Stimulated activated naive CD8-positive, alpha-beta T cell treated with anti-CD3 and anti-CD28 coated beads, Interleukin-15, Interleukin-2, amounts not matched to agents 100 ng/mL and 50 ng/mL, for 24 hours (primary cell): Measurements from ENCODE around the gene KRTAP5-2.

ENCODE experiments used
- H3K27ac Mint-ChIP-seq: one replicate; pipeline ENCODE4 v1.8.0; 2021; ENCODE audit warnings: mild to moderate bottlenecking, mixed read lengths
- H3K27me3 Mint-ChIP-seq: one replicate; pipeline ENCODE4 v1.8.0; 2021; ENCODE audit warnings: mixed read lengths
- H3K36me3 Mint-ChIP-seq: one replicate; pipeline ENCODE4 v1.8.0; 2021; ENCODE audit warnings: low read depth, mixed read lengths
- H3K4me1 Mint-ChIP-seq: one replicate; pipeline ENCODE4 v1.8.0; 2021; ENCODE audit warnings: low read depth, mixed read lengths
- H3K4me3 Mint-ChIP-seq: one replicate; pipeline ENCODE4 v1.8.0; 2021; ENCODE audit warnings: mild to moderate bottlenecking, mixed read lengths
- H3K9me3 Mint-ChIP-seq: one replicate; pipeline ENCODE4 v1.8.0; 2021; ENCODE audit warnings: mixed read lengths

The KRTAP5-2 gene

DNA sequence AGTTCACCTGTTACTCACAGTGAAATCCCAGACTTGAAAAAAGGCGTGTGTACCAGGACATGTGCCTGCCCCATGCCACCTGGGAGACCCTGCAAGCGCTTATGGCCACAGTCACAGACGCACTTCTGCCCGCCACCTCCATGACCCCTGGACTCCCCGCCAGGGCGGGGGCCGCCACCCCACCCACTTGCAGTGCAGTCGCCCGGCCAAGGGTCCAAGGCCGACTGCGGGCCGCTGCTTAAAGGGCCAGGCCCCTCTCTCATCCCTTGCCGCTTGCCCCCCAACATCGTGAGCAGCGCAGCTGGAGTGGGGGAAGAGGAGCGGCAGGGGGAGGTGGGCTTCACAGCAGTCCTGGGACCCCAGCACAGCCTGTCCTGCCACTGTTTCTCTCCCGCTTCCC is 36.8 kb downstream of the KRTAP5-2 start:
- no peak overlapping the region for H3K27ac Mint-ChIP-seq
- H3K9me3 Mint-ChIP-seq, result no peaks in the 10 kb centered on the region
- H3K4me3 Mint-ChIP-seq, result no peak overlapping the region
- no peaks in the 10 kb centered on the region for H3K27me3 Mint-ChIP-seq
- H3K4me1 Mint-ChIP-seq, result no peaks in the 10 kb centered on the region
- H3K36me3 Mint-ChIP-seq, result no peaks in the 10 kb centered on the region

DNA sequence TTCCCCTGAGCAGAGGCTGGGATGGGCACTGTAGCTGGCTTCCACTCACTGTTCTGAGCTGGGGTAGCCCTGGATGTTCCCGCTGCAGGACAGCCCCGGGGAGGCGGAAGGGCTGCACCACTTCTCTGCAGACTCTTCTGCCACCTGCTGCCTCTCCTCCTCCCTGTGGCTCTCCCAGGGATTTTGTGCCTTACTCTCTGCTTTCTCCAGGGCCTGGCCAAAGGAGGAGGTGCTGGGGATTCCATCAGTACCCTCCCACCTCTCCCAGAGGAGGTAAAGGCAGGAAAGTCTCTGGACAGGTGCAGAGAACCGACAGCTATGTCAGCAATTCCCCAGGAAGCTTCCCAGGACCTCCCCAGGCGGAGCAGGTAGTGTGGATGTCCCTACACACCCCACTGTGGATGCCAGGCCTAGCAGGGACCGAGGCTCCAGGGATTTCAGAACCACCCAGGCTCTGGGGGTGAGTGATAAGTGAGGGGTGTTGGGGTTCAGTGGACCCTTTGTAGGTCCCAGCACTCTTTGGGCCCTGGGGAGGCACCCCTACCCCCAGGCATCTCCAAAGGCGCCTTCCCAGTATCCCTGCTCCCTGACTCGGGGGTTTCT is 37.3 kb downstream of the KRTAP5-2 start:
- no peaks in the 10 kb centered on the region for H3K27me3 Mint-ChIP-seq
- no peak overlapping the region for H3K27ac Mint-ChIP-seq
- H3K9me3 Mint-ChIP-seq, result no peaks in the 10 kb centered on the region
- no peaks in the 10 kb centered on the region for H3K4me1 Mint-ChIP-seq
- no peak overlapping the region for H3K4me3 Mint-ChIP-seq
- no peaks in the 10 kb centered on the region for H3K36me3 Mint-ChIP-seq

DNA sequence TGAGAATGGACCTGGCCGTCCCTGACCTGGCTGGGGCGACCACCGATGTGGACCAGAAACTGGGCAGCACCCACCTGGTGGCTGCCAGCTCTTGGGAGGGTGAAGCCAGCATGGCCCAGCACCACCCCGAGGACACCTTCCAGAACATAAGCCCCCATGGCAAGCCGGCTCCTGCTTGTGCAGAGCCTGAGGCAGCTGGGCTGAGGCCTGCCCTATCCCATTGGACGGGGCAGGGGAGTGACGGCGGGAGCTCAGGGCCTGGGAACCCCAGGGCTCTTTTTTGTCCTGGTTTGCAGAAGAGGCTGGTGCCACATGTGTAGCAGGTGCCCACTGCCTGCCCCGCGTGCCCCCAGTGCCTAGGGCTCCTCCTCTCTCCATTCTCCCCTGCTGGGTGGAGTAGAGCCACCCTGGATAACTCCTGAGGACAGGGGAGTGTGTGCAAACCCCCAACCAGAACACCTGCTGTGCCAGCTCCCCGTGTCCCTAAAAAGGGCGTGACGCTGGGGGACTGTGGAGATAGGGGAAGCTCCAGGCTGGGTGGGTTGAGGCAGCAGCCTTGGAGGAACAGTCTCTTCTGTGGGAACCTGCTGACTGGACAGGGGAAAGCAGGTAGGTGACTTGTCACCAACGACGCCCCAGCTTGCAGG is 38.0 kb downstream of the KRTAP5-2 start:
- Mint-ChIP-seq H3K4me1 (no peaks in the 10 kb centered on the region), H3K36me3 (no peaks in the 10 kb centered on the region), H3K4me3 (no peak overlapping the region), H3K27ac (no peak overlapping the region), H3K27me3 (no peaks in the 10 kb centered on the region), H3K9me3 (no peaks in the 10 kb centered on the region)

DNA sequence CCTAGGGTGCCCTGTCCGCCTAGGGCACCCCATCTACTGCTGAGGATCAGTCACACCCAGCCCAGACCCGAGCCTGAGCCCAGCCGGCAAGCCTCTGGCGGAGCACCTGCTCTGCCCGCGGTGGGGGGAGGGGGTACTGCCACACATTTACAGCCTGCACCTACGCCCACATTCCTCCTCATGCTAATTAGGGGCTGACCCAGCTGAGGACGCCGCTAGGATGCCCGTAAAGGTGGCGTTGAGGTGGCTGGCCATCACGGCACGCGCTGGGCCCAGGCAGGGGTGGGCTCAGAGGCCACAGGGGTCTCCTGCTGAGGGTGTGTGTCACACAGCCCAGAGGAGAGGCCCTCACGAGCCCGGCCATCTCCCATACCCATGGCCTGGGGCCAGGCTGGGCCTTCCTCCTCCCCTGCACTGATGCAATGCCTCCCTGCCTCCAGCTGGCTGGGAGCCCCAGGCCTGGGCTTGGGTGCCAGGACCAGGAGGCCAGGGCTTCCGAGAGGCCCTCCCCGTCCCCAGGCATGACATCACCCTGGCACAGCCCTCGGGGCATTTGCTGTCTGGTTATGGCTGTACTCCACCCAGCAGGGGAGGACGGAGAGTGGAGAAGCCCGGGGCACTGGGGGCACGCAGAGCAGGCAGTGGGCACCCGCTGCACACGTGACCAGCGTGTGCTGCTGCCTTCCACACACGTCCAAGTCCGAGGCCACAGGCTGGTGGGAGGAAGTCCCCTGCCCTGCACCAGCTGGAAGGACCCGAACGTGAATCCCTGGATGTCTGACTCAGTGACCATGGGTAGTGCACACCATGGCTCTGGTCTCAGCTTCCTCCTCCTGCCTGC is 38.8 kb downstream of the KRTAP5-2 start:
- H3K27me3 Mint-ChIP-seq, result no peaks in the 10 kb centered on the region
- H3K36me3 Mint-ChIP-seq, result no peaks in the 10 kb centered on the region
- H3K9me3 Mint-ChIP-seq, result no peaks in the 10 kb centered on the region
- H3K27ac Mint-ChIP-seq, result no peak overlapping the region
- no peaks in the 10 kb centered on the region for H3K4me1 Mint-ChIP-seq
- H3K4me3 Mint-ChIP-seq, result no peak overlapping the region

DNA sequence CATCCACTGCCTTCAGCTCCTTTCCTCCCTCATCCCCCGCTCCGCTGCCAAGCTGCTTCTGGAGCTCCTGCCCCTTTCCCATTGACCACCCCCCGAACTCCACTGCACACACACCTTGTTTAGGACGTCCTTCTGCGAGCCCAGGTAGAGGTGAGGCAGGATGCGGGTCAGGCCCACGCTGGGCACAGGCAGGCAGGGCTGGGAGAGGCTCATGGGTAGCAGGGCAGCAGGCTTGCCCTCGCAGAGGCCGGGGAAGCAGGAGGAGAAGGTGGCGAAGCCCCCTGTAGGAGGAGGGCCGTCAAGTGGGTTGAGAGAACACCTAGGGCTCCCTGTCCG is 39.4 kb downstream of the KRTAP5-2 start:
- no peak overlapping the region for H3K4me3 Mint-ChIP-seq
- H3K9me3 Mint-ChIP-seq, result no peaks in the 10 kb centered on the region
- no peaks in the 10 kb centered on the region for H3K27me3 Mint-ChIP-seq
- H3K4me1 Mint-ChIP-seq, result no peaks in the 10 kb centered on the region
- H3K27ac Mint-ChIP-seq, result no peak overlapping the region
- H3K36me3 Mint-ChIP-seq, result no peaks in the 10 kb centered on the region

DNA sequence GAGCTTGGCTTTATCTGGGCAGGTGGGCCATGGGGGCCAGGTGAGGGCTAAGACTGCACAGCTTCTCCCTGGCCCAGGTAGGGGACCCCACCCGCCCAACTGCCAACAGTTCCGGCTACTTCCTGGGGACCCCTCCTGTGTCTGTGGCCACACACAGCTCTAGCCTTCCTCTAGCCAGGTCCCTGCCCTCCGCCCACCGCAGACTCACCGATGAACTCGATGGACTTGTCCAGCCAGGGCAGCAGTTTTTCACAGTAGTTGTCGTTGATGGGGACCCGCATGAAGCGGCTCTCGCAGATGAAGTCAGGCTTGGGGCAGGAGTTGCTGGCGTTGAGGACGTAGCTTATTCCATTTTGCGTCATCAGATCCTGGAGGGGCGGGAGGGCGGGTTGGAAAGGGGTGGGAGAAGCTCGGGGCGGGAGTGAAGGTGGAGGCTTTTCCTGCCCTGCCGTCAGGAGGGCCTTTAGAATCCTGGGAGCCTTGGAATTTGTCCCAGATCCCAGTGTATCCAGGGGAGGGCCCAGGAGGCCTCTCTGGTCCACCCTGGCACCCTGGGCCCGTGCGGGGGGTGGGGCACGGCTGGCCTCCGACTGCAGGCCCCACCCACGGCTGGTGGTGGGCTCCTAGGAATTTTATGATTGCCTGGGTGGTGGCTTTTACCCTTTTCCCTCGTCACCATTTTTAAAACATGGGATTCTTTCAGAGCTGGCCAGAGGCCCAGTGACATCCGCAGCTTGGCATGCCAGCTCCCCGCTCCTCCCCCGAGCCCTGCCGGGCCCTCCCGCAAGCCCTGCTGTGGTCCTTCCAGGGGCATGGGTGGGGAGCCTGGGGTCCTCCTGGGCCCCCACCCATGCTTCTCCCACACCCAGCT is 40.0 kb downstream of the KRTAP5-2 start:
- no peaks in the 10 kb centered on the region for H3K27me3 Mint-ChIP-seq
- H3K4me3 Mint-ChIP-seq, result no peak overlapping the region
- no peak overlapping the region for H3K27ac Mint-ChIP-seq
- H3K4me1 Mint-ChIP-seq, result no peaks in the 10 kb centered on the region
- no peaks in the 10 kb centered on the region for H3K9me3 Mint-ChIP-seq
- H3K36me3 Mint-ChIP-seq, result no peaks in the 10 kb centered on the region

DNA sequence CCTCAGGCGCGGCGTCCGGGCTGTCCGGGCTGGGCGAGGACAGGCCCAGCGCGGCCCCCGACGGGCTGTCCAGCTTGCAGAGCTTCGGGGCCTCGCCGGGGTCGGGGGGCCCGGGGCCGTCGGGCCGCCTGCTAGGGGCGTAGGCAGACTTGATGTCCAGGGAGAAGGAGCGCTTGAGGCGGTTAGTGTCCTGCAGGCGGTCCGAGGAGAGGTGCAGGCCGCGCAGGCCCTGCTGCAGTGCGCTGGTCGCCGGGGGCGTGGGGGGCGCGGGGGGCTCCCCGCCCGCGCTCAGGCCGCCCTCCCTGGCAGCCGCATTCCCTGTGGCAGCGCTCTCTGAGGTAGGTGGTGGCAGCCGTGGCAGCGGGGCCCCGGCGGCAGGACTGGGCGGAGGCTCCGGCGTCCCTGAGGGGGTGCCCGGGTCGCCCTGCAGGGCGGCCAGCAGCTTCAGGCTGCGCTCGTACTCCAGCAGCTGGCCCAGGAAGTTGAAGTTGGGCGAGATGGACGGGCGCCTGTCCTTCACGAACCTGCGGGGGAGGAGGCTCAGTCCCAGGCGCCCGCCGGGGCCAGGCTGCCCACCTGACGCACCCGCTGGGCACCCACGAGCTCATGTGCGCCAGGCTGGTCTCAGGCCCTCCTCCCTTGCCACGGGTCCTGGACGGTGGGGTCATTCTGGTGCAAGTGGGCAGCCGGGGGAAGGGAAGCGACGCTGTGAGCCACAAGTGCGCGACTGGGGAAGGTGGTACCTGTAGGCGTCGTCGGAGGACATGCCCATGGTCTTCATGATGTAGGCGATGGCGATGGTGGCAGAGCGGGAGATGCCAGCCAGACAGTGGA is 40.8 kb downstream of the KRTAP5-2 start:
- H3K9me3 Mint-ChIP-seq, result no peaks in the 10 kb centered on the region
- H3K27me3 Mint-ChIP-seq, result no peaks in the 10 kb centered on the region
- H3K27ac Mint-ChIP-seq, result no peak overlapping the region
- no peaks in the 10 kb centered on the region for H3K4me1 Mint-ChIP-seq
- H3K4me3 Mint-ChIP-seq, result no peak overlapping the region
- no peaks in the 10 kb centered on the region for H3K36me3 Mint-ChIP-seq

DNA sequence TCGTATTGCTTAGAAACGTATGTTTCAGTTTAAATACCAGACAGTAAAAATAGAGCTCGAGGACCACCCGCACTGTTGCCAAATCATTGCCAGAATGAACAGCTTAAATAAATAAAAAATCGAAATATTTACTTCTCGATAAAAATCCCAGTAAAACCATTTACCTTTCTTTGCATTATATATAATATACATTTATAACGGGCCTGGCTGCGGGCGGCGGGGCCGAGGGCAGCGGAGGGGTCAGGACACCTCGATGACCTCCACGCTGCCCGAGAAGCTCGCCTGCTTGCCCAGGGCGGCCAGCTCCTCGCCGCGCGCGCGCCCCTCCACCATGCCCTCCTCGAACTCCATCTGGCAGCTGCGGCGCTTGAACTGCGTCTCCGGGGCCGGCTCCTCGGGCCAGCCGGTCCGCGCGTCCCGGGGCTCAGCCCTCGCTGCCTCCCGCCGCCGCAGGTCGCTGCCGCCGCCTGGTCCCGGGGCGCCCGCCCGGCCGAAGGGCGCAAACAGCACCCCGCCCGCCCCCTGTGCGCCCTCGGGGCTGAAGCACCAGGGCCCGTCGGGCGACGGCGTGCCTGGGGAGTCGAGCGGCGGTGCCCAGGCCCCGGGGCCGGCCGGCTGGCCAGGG is 41.7 kb downstream of the KRTAP5-2 start:
- H3K27me3 Mint-ChIP-seq, result no peaks in the 10 kb centered on the region
- H3K36me3 Mint-ChIP-seq, result no peaks in the 10 kb centered on the region
- no peaks in the 10 kb centered on the region for H3K9me3 Mint-ChIP-seq
- no peaks in the 10 kb centered on the region for H3K4me1 Mint-ChIP-seq
- H3K4me3 Mint-ChIP-seq, result no peak overlapping the region
- H3K27ac Mint-ChIP-seq, result no peak overlapping the region

DNA sequence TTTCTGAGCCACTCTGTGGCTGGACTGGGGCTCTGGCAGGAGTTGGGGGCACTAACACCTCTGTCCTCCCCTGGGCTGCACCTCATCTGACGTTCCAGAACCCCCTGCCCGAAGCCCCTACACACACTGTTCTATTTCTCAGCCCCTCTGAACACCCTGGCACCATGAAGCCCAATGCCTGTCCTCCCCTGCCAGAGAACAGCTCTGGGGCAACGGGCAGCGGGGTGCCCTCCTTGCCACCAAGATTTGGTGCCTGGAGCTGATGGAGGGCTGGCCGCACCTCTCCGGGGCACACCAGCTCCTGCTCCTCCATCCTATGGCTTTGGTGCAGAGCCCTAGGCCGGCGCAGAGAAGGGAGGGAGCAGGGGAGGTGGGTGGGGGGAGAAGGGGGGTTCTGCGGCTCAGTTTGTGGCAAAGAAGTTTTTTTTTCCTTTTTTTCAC is 42.4 kb downstream of the KRTAP5-2 start:
- no peak overlapping the region for H3K27ac Mint-ChIP-seq
- no peaks in the 10 kb centered on the region for H3K9me3 Mint-ChIP-seq
- no peaks in the 10 kb centered on the region for H3K27me3 Mint-ChIP-seq
- no peaks in the 10 kb centered on the region for H3K36me3 Mint-ChIP-seq
- H3K4me1 Mint-ChIP-seq, result no peaks in the 10 kb centered on the region
- no peak overlapping the region for H3K4me3 Mint-ChIP-seq

DNA sequence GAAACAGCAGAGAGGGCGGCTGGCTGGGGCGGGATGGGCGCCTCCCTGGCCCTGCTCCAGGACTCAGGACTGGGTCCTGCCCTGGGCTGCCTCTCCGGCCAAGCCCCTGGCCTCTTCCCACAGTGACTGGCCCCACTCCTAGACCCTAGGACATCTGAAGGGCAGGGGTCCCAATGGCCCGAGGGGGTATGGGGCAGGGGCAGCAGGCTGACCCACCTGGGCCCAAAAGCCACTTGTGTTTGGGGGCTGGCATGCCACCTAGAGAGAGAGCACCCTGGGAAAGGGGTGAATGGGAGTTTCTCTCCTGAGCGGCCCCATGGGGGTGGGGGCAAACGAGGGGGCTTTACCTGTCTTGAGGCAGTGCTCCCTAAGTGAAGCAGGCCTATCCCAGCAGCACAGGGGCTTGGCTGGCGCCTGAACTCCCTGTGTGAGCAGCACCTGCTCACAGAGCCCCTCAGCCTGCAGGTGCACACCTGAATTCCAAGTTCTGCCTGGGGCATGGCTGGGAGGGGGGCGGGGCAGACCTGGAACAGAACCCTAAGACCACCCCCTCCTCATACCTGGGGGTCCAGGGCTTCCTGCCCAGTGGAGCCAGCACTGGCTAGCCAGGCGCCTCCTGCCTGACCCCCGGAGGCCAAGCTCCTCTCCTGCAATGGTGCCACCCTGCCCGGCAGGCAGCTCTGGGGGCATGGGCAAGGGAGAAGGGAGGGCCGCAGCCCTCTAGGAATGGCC is 42.9 kb downstream of the KRTAP5-2 start:
- Mint-ChIP-seq H3K4me1 (no peaks in the 10 kb centered on the region), H3K27ac (no peak overlapping the region), H3K27me3 (no peaks in the 10 kb centered on the region), H3K36me3 (no peaks in the 10 kb centered on the region), H3K4me3 (no peak overlapping the region), H3K9me3 (no peaks in the 10 kb centered on the region)

DNA sequence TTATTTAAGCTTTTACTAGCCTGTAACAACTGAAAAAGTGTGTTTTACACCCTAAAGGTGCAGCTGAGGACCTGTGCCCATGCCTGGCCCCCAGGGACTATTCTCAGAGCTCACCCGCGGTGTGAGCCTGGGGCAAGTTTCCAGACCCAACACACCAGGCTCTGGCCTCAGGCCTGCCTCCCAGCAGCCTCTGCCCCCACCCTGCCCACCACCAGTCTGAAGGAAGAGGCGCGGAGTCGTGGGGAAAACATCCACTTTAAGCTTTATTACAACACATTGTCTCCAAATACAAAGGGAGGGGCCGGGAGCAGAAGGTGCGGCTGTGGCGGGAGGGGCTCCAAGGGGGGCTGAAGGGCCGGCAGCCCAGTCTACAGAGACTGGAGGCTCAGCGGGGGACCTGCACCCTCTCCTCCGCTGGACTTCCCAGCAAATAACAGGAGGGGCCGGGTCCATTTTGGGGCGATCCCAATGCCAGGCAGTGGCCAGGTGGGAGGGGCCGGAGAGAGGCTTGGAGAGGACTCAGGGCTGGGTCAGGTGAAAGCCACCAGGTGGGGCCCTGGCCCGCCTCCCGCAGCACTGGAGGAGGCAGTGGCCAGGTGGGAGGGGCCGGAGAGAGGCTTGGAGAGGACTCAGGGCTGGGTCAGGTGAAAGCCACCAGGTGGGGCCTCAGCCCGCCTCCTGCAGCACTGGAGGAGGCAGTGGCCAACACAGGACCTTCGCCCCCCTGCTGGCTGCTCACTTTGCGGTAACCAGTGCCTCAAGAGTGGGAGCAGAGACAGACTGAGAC is 44.1 kb downstream of the KRTAP5-2 start:
- Mint-ChIP-seq H3K4me3 (no peak overlapping the region), H3K27ac (no peak overlapping the region), H3K36me3 (no peaks in the 10 kb centered on the region)

DNA sequence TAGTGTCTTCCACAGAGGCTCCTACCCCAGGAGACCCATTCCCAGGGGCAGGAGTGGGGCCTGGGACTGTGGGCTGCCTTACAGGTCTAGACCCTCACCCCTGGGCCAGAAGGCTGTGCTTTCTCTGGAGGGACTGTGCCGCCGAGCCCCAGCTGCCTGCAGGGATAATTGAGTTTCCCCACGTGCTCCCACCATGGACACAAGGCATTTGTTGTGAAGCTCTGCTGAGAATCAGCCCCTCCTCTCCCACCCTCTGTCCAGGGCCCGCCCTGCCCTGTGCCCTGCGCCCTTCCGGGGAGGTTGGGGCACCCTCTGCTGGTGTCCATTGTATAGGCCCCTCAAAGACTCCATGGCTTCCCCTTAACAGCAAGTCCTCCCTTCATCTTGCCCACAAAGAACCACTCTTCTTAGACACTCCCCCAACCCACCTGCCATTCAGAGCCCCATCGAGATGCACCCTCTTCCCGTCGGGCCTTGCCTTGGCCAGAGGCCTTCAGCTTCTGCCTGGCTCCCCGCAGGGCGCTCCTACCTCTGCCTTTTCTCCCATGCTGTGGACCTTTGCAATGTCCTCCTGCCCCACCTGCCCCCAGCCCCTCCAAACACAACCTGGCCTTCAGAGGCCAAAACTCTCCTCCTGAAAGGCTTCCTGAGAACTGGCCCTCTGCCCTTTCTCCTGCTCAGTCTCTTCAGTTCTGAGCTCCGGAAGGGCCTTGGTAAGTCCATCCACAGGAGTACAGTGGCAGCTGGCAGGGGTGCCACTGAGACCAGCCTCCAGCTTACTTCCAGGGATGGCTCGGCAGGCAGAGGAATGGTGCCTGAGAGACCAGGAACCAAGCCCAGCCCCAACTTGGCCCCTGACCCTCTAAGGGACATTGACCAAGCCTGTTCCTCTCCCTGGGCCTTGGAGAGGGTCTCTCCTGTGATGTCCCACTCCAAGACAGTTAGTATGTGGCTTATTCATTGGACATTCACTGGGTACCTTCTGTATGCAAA is 48.5 kb downstream of the KRTAP5-2 start:
- Mint-ChIP-seq H3K4me1 (peaks cover 2% of the 10 kb centered on the region), H3K27ac (no peak overlapping the region), H3K9me3 (no peaks in the 10 kb centered on the region), H3K36me3 (no peaks in the 10 kb centered on the region), H3K27me3 (peaks cover 14% of the 10 kb centered on the region), H3K4me3 (no peak overlapping the region)

More for the DNA sequence above, 44.1 kb downstream of the KRTAP5-2 start:
- Mint-ChIP-seq H3K9me3 (no peaks in the 10 kb centered on the region), H3K27me3 (peaks cover 3% of the 10 kb centered on the region), H3K4me1 (no peaks in the 10 kb centered on the region)
